ENCODE measurements around the gene TAF4B.

The TAF4B gene

DNA sequence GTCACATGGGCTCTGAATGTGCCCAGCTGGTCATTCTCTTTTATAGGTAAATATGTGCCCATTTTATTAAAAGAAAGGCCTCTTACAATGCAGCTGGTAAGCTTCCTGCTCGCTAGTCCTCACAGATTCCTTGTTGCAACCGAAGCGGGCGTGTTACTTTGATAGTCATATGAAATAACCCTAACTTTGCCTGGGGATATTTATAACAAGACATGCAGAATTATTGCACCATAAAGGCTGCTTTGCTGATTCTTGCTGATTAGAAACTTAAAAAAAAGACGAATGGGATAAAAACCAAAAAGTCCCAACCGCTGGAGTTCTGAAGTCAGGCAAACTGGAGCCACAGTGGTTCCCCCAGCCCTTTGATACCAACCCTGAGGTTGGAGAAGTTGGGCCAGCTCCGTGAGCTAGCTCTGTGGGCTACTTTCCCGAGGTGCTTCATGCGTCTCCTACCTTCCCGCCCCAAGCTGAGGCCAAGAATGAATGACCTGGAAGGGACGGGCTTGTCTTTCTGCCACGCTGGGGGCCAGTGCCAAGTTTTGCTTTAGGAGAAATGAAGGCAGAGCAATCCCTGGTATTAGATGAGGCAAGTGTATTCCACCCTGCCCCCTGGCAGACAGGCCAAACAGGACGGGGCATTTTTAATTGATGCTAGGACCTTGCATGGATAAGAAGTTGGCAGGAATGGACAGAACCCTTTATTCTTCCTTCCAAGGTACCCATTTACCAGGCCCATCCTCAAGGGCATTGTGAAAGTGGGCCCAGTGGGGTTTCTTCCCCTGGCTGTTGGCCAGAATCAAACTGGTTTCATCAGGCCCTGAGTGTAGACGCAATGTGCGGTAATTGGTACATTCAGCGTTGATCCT lies 181.7 kb downstream of the TAF4B start:
- H3K27ac ChIP-seq (ENCODE audit: low read length): no peak overlapping the region
- no peaks in the 10 kb centered on the region for H3K27me3 ChIP-seq (ENCODE audit: control insufficient read depth in 1 of 2, insufficient read depth in 2 of 2, low read length in 2 of 2)
- no peaks in the 10 kb centered on the region for H3K36me3 ChIP-seq (ENCODE audit: control insufficient read depth in 2 of 2, insufficient read depth in 2 of 2, low read length in 2 of 2)
- H3K4me3 ChIP-seq (ENCODE audit: low read length in 2 of 2): no peak overlapping the region
- H3K4me1 ChIP-seq (ENCODE audit: control insufficient read depth, insufficient read depth, low read length): no peaks in the 10 kb centered on the region
- H3K9me3 ChIP-seq (ENCODE audit: control insufficient read depth in 2 of 2, low read length in 2 of 2): no peaks in the 10 kb centered on the region
- no peak overlapping the region for H3K9ac ChIP-seq (ENCODE audit: low read length in 2 of 2)

DNA sequence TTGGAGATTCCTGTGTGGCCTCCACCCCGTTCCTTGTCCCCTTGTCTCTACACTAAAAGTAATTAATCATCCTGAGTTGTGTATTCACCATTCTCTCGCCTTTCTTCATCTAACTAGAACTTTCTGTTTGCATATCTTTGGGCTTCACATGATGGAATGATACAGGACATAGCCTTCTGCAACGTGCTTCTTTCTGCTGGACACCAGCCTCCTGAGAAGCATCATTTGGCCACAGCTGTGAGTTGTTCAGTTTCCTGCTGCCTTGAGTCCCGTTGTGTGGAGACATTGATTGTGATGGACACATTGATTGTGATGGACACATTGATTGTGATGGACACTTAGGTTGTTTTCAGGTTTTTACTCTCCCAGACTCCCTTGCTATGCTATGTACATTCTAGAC lies 182.8 kb downstream of the TAF4B start:
- Histone ChIP-seq H3K27me3 (ENCODE audit: control insufficient read depth in 1 of 2, insufficient read depth in 2 of 2, low read length in 2 of 2) (no peaks in the 10 kb centered on the region), H3K9me3 (ENCODE audit: control insufficient read depth in 2 of 2, low read length in 2 of 2) (no peaks in the 10 kb centered on the region), H3K27ac (ENCODE audit: low read length) (no peak overlapping the region), H3K9ac (ENCODE audit: low read length in 2 of 2) (no peak overlapping the region), H3K4me1 (ENCODE audit: control insufficient read depth, insufficient read depth, low read length) (no peaks in the 10 kb centered on the region), H3K4me3 (ENCODE audit: low read length in 2 of 2) (no peak overlapping the region), H3K36me3 (ENCODE audit: control insufficient read depth in 2 of 2, insufficient read depth in 2 of 2, low read length in 2 of 2) (no peaks in the 10 kb centered on the region)

DNA sequence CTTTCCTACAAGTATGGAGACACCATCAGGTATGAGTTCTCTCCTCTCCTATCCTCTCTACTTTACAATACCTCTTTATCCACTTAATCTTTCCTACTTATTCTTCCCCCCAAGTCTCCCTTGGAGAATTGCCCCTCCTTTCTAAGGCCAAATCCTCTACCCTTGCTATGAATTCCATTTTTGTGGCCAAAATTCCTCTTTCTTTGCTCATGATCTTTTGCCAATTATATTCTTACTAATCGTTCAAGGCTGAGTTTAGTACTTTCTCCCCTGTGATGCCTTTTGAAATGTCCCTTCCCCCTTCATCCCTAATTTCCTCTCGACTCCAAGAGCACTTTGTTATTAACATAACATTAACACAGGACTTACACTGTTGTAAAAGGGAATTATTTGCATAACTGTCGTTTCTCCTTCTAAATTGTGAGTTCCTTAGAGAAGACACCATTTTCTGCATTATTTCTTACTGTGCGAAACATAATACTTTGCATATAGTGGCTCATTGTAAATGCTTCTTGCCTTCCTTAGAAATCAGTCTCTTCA lies 188.7 kb downstream of the TAF4B start:
- no peak overlapping the region for H3K4me3 ChIP-seq (ENCODE audit: low read length in 2 of 2)
- H3K9ac ChIP-seq (ENCODE audit: low read length in 2 of 2): no peak overlapping the region
- no peaks in the 10 kb centered on the region for H3K4me1 ChIP-seq (ENCODE audit: control insufficient read depth, insufficient read depth, low read length)
- H3K36me3 ChIP-seq (ENCODE audit: control insufficient read depth in 2 of 2, insufficient read depth in 2 of 2, low read length in 2 of 2): no peaks in the 10 kb centered on the region
- no peaks in the 10 kb centered on the region for H3K9me3 ChIP-seq (ENCODE audit: control insufficient read depth in 2 of 2, low read length in 2 of 2)
- no peaks in the 10 kb centered on the region for H3K27me3 ChIP-seq (ENCODE audit: control insufficient read depth in 1 of 2, insufficient read depth in 2 of 2, low read length in 2 of 2)
- H3K27ac ChIP-seq (ENCODE audit: low read length): no peak overlapping the region

DNA sequence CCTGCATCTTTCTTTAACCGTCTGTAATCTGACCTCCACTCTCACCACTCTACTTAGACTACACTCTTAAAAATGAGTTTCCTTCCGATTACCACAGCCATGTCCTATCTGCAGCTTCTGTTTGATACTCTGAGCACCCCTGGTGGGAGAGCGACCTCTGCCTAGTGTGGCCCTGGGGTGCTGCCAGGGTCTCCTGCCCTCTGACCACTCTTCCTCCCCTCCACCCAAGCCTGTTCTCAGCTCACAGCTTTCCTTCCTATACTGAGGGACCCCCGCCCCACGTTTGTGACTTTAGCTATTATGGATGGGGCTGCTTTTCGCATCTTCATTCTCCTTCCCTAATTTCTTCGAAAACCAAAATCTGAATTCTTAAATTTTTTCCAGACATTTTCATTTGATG lies 189.4 kb downstream of the TAF4B start:
- Histone ChIP-seq H3K9me3 (ENCODE audit: control insufficient read depth in 2 of 2, low read length in 2 of 2) (no peaks in the 10 kb centered on the region), H3K27me3 (ENCODE audit: control insufficient read depth in 1 of 2, insufficient read depth in 2 of 2, low read length in 2 of 2) (no peaks in the 10 kb centered on the region), H3K4me1 (ENCODE audit: control insufficient read depth, insufficient read depth, low read length) (no peaks in the 10 kb centered on the region)

DNA sequence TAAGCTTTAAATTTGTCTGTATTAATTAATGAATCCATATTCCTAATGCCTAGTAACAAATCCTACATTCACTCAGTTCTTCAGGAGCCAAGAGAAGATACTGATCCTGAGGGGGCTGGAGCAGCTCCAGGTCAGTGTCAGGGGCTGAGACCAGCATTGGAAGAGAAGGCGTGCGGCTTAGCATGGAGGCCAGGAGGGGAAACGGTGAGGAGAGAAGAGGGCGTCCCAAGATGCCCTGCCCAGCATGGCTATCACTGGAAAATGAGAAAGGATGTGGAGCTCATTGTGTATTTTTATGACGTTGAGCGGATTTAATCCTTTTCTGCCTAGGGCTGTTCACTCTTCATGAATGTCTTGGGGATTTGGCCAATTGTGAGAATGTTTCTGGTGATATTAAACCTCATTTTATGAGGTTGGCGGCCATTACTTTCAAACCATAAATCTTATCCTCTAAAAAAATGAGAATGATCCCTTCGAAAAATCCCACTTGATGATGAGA lies 190.5 kb downstream of the TAF4B start:
- Histone ChIP-seq H3K4me3 (ENCODE audit: low read length in 2 of 2) (no peak overlapping the region), H3K27ac (ENCODE audit: low read length) (no peak overlapping the region), H3K36me3 (ENCODE audit: control insufficient read depth in 2 of 2, insufficient read depth in 2 of 2, low read length in 2 of 2) (no peaks in the 10 kb centered on the region), H3K27me3 (ENCODE audit: control insufficient read depth in 1 of 2, insufficient read depth in 2 of 2, low read length in 2 of 2) (no peaks in the 10 kb centered on the region), H3K9me3 (ENCODE audit: control insufficient read depth in 2 of 2, low read length in 2 of 2) (no peaks in the 10 kb centered on the region), H3K9ac (ENCODE audit: low read length in 2 of 2) (no peak overlapping the region), H3K4me1 (ENCODE audit: control insufficient read depth, insufficient read depth, low read length) (no peaks in the 10 kb centered on the region)

More for the DNA sequence above, 189.4 kb downstream of the TAF4B start:
- H3K9ac ChIP-seq (ENCODE audit: low read length in 2 of 2): no peak overlapping the region
- no peak overlapping the region for H3K4me3 ChIP-seq (ENCODE audit: low read length in 2 of 2)
- H3K36me3 ChIP-seq (ENCODE audit: control insufficient read depth in 2 of 2, insufficient read depth in 2 of 2, low read length in 2 of 2): no peaks in the 10 kb centered on the region
- H3K27ac ChIP-seq (ENCODE audit: low read length): no peak overlapping the region

DNA sequence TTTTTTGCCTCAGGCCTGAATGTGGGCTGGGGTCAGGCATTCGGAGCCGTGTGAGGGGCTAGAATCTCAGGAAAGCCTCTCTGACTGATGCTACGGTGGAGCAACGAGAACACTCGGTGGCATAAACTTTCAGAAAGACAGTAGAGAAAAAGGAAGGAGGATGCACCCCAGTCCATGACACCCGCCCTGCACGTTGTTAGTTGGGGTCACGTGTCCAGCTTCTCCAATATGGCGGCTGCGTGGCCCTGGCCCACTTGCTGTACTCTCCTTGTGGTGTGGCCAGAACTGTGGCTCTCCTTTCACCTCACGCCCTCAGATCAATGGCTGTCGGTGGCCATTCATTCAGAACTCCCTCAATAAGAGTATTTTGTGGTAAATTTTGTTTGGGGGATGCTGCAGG lies 190.9 kb downstream of the TAF4B start:
- Histone ChIP-seq H3K36me3 (ENCODE audit: control insufficient read depth in 2 of 2, insufficient read depth in 2 of 2, low read length in 2 of 2) (no peaks in the 10 kb centered on the region), H3K27me3 (ENCODE audit: control insufficient read depth in 1 of 2, insufficient read depth in 2 of 2, low read length in 2 of 2) (no peaks in the 10 kb centered on the region), H3K4me3 (ENCODE audit: low read length in 2 of 2) (no peak overlapping the region), H3K27ac (ENCODE audit: low read length) (no peak overlapping the region), H3K4me1 (ENCODE audit: control insufficient read depth, insufficient read depth, low read length) (no peaks in the 10 kb centered on the region), H3K9ac (ENCODE audit: low read length in 2 of 2) (no peak overlapping the region), H3K9me3 (ENCODE audit: control insufficient read depth in 2 of 2, low read length in 2 of 2) (no peaks in the 10 kb centered on the region)

DNA sequence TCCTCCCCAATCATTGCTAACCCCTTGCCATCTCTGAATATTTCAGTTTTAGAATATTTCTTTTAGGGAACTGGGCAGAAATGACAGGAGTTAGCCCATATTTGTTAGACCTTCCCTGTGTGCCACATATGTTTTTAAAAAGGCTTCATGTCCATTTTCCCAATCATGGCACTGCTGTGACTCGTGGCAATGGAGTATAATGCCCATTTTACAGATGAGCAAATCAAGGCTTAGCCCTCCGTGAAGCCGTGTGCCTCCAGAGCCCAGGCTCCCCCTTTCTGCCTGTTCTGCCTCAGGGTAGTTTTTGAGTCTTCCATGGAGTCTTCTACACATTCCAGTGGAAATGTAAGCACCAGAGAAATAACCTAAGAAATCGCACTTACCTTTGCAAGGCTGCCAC lies 192.0 kb downstream of the TAF4B start:
- H3K9ac ChIP-seq (ENCODE audit: low read length in 2 of 2): no peak overlapping the region
- no peaks in the 10 kb centered on the region for H3K27me3 ChIP-seq (ENCODE audit: control insufficient read depth in 1 of 2, insufficient read depth in 2 of 2, low read length in 2 of 2)
- no peaks in the 10 kb centered on the region for H3K4me1 ChIP-seq (ENCODE audit: control insufficient read depth, insufficient read depth, low read length)
- no peak overlapping the region for H3K4me3 ChIP-seq (ENCODE audit: low read length in 2 of 2)
- H3K36me3 ChIP-seq (ENCODE audit: control insufficient read depth in 2 of 2, insufficient read depth in 2 of 2, low read length in 2 of 2): no peaks in the 10 kb centered on the region
- H3K9me3 ChIP-seq (ENCODE audit: control insufficient read depth in 2 of 2, low read length in 2 of 2): no peaks in the 10 kb centered on the region
- no peak overlapping the region for H3K27ac ChIP-seq (ENCODE audit: low read length)

DNA sequence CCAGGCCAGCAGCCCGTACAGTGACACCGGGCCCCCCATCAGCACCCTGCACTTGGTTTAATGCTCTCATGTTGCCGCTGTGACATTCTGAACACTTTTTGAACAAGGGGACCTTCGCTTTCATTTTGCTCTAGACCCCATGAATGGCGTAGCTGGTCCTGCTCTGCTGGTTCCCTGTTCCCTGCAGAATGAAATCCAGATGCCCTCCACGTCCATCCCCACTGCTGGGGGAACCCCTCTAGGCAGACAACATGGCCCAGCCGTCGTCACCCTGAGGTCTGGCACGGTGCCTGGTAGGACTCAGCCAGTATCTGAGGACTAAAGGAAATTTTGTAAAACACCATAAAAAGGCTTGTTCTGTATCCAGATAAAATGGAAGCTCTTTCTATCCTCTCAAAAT lies 193.5 kb downstream of the TAF4B start:
- Histone ChIP-seq H3K4me1 (ENCODE audit: control insufficient read depth, insufficient read depth, low read length) (no peaks in the 10 kb centered on the region), H3K4me3 (ENCODE audit: low read length in 2 of 2) (no peak overlapping the region), H3K36me3 (ENCODE audit: control insufficient read depth in 2 of 2, insufficient read depth in 2 of 2, low read length in 2 of 2) (no peaks in the 10 kb centered on the region), H3K9ac (ENCODE audit: low read length in 2 of 2) (no peak overlapping the region), H3K27ac (ENCODE audit: low read length) (no peak overlapping the region), H3K27me3 (ENCODE audit: control insufficient read depth in 1 of 2, insufficient read depth in 2 of 2, low read length in 2 of 2) (no peaks in the 10 kb centered on the region), H3K9me3 (ENCODE audit: control insufficient read depth in 2 of 2, low read length in 2 of 2) (no peaks in the 10 kb centered on the region)

DNA sequence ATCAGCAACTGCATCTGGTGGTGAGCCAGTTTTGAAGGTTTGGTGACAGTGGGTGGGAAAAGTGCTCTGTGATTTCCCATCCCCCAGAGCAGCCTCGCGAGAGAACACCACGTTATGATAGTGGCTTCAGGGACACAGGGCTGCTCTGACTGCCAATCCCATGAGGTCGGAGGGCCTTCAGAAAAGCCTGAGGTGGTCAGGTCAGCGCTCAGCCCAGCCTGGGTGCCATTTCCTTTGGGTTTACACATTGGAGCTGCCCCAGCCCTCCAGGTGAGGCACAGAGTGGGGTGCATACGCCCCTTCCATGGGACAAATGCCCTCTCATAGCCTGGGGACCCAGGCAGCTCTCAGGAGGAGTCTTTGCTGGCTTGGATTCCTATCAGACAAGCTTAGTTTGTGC lies 195.3 kb downstream of the TAF4B start:
- H3K4me1 ChIP-seq (ENCODE audit: control insufficient read depth, insufficient read depth, low read length): no peaks in the 10 kb centered on the region
- no peaks in the 10 kb centered on the region for H3K36me3 ChIP-seq (ENCODE audit: control insufficient read depth in 2 of 2, insufficient read depth in 2 of 2, low read length in 2 of 2)
- H3K4me3 ChIP-seq (ENCODE audit: low read length in 2 of 2): no peak overlapping the region
- no peak overlapping the region for H3K9ac ChIP-seq (ENCODE audit: low read length in 2 of 2)
- no peaks in the 10 kb centered on the region for H3K9me3 ChIP-seq (ENCODE audit: control insufficient read depth in 2 of 2, low read length in 2 of 2)
- no peak overlapping the region for H3K27ac ChIP-seq (ENCODE audit: low read length)
- no peaks in the 10 kb centered on the region for H3K27me3 ChIP-seq (ENCODE audit: control insufficient read depth in 1 of 2, insufficient read depth in 2 of 2, low read length in 2 of 2)

DNA sequence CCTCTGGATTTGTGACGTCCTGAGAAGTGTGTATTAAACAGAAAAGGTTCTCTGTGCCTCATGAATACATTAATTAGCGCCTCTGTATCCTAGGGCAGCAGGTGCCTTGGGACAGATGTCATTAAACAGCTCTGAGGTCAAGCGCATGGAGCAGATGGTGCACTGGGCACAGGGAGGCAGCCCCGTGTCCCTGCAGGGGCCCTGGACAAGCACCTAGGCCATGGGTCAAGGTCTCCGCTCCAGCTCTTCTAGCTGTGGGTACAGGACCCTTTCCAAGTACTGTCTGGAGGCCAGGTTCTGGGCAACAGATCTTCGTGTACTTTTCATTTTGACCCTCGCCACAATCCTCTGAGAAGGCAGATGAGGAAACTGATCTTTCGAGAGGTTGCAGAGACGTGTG lies 195.7 kb downstream of the TAF4B start:
- Histone ChIP-seq H3K9ac (ENCODE audit: low read length in 2 of 2) (no peak overlapping the region), H3K9me3 (ENCODE audit: control insufficient read depth in 2 of 2, low read length in 2 of 2) (no peaks in the 10 kb centered on the region), H3K36me3 (ENCODE audit: control insufficient read depth in 2 of 2, insufficient read depth in 2 of 2, low read length in 2 of 2) (no peaks in the 10 kb centered on the region), H3K4me1 (ENCODE audit: control insufficient read depth, insufficient read depth, low read length) (no peaks in the 10 kb centered on the region), H3K27me3 (ENCODE audit: control insufficient read depth in 1 of 2, insufficient read depth in 2 of 2, low read length in 2 of 2) (no peaks in the 10 kb centered on the region), H3K27ac (ENCODE audit: low read length) (no peak overlapping the region), H3K4me3 (ENCODE audit: low read length in 2 of 2) (no peak overlapping the region)

All from stomach smooth muscle (tissue), 2 donors.